ENCODE results near the gene TMPRSS5. TPM values are rescaled to one million over a fixed set of nuclear protein-coding genes. Genes with fewer than 3 reads are reported as not detected.

TMPRSS5 gene
- polyA plus RNA-seq, 1 donor (not counting 4 experiments of a cell fraction or from before 2014, with no cell fraction given), result 0.04 TPM

- Histone ChIP-seq H3K27ac (ENCODE audit: control insufficient read depth, insufficient read depth, low read length) (no peak overlapping the region), H3K4me1 (ENCODE audit: control insufficient read depth, extremely low read depth, insufficient read depth, low read length) (peaks cover 15% of the 10 kb centered on the region), H3K79me2 (ENCODE audit: control insufficient read depth, insufficient read depth, low read length) (no peaks in the 10 kb centered on the region), H3K4me2 (ENCODE audit: control insufficient read depth, extremely low read depth, insufficient read depth, low read depth, low read length) (no peak overlapping the region), H4K20me1 (ENCODE audit: control insufficient read depth, extremely low read depth, insufficient read depth, low read length) (no peaks in the 10 kb centered on the region), H3K9me3 (ENCODE audit: control insufficient read depth, low read depth, low read length) (no peaks in the 10 kb centered on the region), H3K27me3 (ENCODE audit: control insufficient read depth, extremely low read depth, insufficient read depth, low read length) (peaks cover 6% of the 10 kb centered on the region), H3K9ac (ENCODE audit: control insufficient read depth, extremely low read depth, insufficient read depth, low read length) (no peak overlapping the region), H3K36me3 (ENCODE audit: control insufficient read depth in 2 of 2, extremely low read depth in 1 of 2, insufficient read depth in 2 of 2, low read length in 2 of 2) (no peaks in the 10 kb centered on the region), H3K9me1 (ENCODE audit: control insufficient read depth, extremely low read depth, insufficient read depth, low read length) (no peaks in the 10 kb centered on the region), H2AFZ (ENCODE audit: control insufficient read depth, low read length) (no peak overlapping the region), H3K4me3 (ENCODE audit: control insufficient read depth in 2 of 3, extremely low read depth in 1 of 3, insufficient read depth in 2 of 3, low read depth in 1 of 3, low read length in 3 of 3) (no peak overlapping the region)
- dilution Hi-C loops (cut with MboI; ENCODE audit: extremely low pct_ligation_motif_present, low sequenced_read_pairs), result no loop called here
- no peak for DNase-seq (ENCODE audit: low read depth, low spot score)
- TF ChIP-seq EZH2 (IDR thresholded peaks at IDR 0.05; ENCODE audit: low read length) (no peak), CTCF (optimal IDR thresholded peaks at IDR 0.05 in 1 of 3, IDR thresholded peaks at IDR 0.05 in 1 of 3, conservative IDR thresholded peaks at IDR 0.05 in 1 of 3; ENCODE audit: extremely low read depth in 1 of 3, insufficient read depth in 2 of 3, low read length in 3 of 3) (no peak)
- FAIRE-seq, result no peak
These were observed 30.5 kb downstream of the TMPRSS5 start for GRCh38 chr11:113675565-113675964.

- no peak for TF ChIP-seq EZH2 (IDR thresholded peaks at IDR 0.05; ENCODE audit: low read length)
- DNase-seq (ENCODE audit: low read depth, low spot score) (peak; percentile 33), FAIRE-seq (peak; percentile 55)
- no peaks in the 10 kb centered on the region for H4K20me1 ChIP-seq (ENCODE audit: control insufficient read depth, extremely low read depth, insufficient read depth, low read length)
- peak overlapping the region; percentile 9 for H3K4me2 ChIP-seq (ENCODE audit: control insufficient read depth, extremely low read depth, insufficient read depth, low read depth, low read length)
- dilution Hi-C loops (cut with MboI; ENCODE audit: extremely low pct_ligation_motif_present, low sequenced_read_pairs), result no loop called here
- H3K27ac ChIP-seq (ENCODE audit: control insufficient read depth, insufficient read depth, low read length), result no peak overlapping the region
- H3K9me3 ChIP-seq (ENCODE audit: control insufficient read depth, low read depth, low read length), result no peaks in the 10 kb centered on the region
- H3K36me3 ChIP-seq (ENCODE audit: control insufficient read depth in 2 of 2, extremely low read depth in 1 of 2, insufficient read depth in 2 of 2, low read length in 2 of 2), result no peaks in the 10 kb centered on the region
- no peak overlapping the region for H3K4me3 ChIP-seq (ENCODE audit: control insufficient read depth in 2 of 3, extremely low read depth in 1 of 3, insufficient read depth in 2 of 3, low read depth in 1 of 3, low read length in 3 of 3)
- peaks cover 15% of the 10 kb centered on the region for H3K4me1 ChIP-seq (ENCODE audit: control insufficient read depth, extremely low read depth, insufficient read depth, low read length)
- H3K27me3 ChIP-seq (ENCODE audit: control insufficient read depth, extremely low read depth, insufficient read depth, low read length), result peaks cover 6% of the 10 kb centered on the region
- H2AFZ ChIP-seq (ENCODE audit: control insufficient read depth, low read length), result no peak overlapping the region
- H3K79me2 ChIP-seq (ENCODE audit: control insufficient read depth, insufficient read depth, low read length), result no peaks in the 10 kb centered on the region
- H3K9me1 ChIP-seq (ENCODE audit: control insufficient read depth, extremely low read depth, insufficient read depth, low read length), result no peaks in the 10 kb centered on the region
- no peak overlapping the region for H3K9ac ChIP-seq (ENCODE audit: control insufficient read depth, extremely low read depth, insufficient read depth, low read length)
These were observed 31.0 kb downstream of the TMPRSS5 start for GRCh38 chr11:113675003-113675561.

- H3K4me2 ChIP-seq (ENCODE audit: control insufficient read depth, extremely low read depth, insufficient read depth, low read depth, low read length), result no peak overlapping the region
- H4K20me1 ChIP-seq (ENCODE audit: control insufficient read depth, extremely low read depth, insufficient read depth, low read length), result no peaks in the 10 kb centered on the region
- H3K27me3 ChIP-seq (ENCODE audit: control insufficient read depth, extremely low read depth, insufficient read depth, low read length), result peaks cover 6% of the 10 kb centered on the region
- H3K9me3 ChIP-seq (ENCODE audit: control insufficient read depth, low read depth, low read length), result no peaks in the 10 kb centered on the region
- H3K9me1 ChIP-seq (ENCODE audit: control insufficient read depth, extremely low read depth, insufficient read depth, low read length), result no peaks in the 10 kb centered on the region
- no peaks in the 10 kb centered on the region for H3K79me2 ChIP-seq (ENCODE audit: control insufficient read depth, insufficient read depth, low read length)
- H2AFZ ChIP-seq (ENCODE audit: control insufficient read depth, low read length), result no peak overlapping the region
- no peak for DNase-seq (ENCODE audit: low read depth, low spot score)
- peaks cover 15% of the 10 kb centered on the region for H3K4me1 ChIP-seq (ENCODE audit: control insufficient read depth, extremely low read depth, insufficient read depth, low read length)
- no peak overlapping the region for H3K27ac ChIP-seq (ENCODE audit: control insufficient read depth, insufficient read depth, low read length)
- dilution Hi-C loops (cut with MboI; ENCODE audit: extremely low pct_ligation_motif_present, low sequenced_read_pairs), result no loop called here
- TF ChIP-seq EZH2 (IDR thresholded peaks at IDR 0.05; ENCODE audit: low read length) (no peak), CTCF (optimal IDR thresholded peaks at IDR 0.05 in 1 of 3, IDR thresholded peaks at IDR 0.05 in 1 of 3, conservative IDR thresholded peaks at IDR 0.05 in 1 of 3; ENCODE audit: extremely low read depth in 1 of 3, insufficient read depth in 2 of 3, low read length in 3 of 3) (no peak)
- no peak overlapping the region for H3K4me3 ChIP-seq (ENCODE audit: control insufficient read depth in 2 of 3, extremely low read depth in 1 of 3, insufficient read depth in 2 of 3, low read depth in 1 of 3, low read length in 3 of 3)
- FAIRE-seq, result no peak
- no peaks in the 10 kb centered on the region for H3K36me3 ChIP-seq (ENCODE audit: control insufficient read depth in 2 of 2, extremely low read depth in 1 of 2, insufficient read depth in 2 of 2, low read length in 2 of 2)
- H3K9ac ChIP-seq (ENCODE audit: control insufficient read depth, extremely low read depth, insufficient read depth, low read length), result no peak overlapping the region
These were observed 31.8 kb downstream of the TMPRSS5 start for GRCh38 chr11:113674397-113674685.

All from keratinocyte (primary cell).